Measurements from ENCODE around the gene NCR1.
"Not testable (repeated sequence)": the region's sequence is repeated elsewhere in the genome, so short reads cannot be mapped to it uniquely, and the experiment has no call there.

Gene NCR1

GRCh38 chr19:54937926-54938325 lies 32.0 kb downstream of the NCR1 start:
- peaks cover 41% of the 10 kb centered on the region for H3K79me2 ChIP-seq (ENCODE audit: insufficient read depth, low read length)
- peak overlapping the region; percentile 74 for H3K9ac ChIP-seq (ENCODE audit: low read length)
- H3K4me3 ChIP-seq (ENCODE audit: insufficient read depth, low read length, poor library complexity, severe bottlenecking): peak overlapping the region; percentile 81
- H3K36me3 ChIP-seq (ENCODE audit: low read length): peaks cover 26% of the 10 kb centered on the region
- peaks cover 6% of the 10 kb centered on the region for H3F3A ChIP-seq (ENCODE audit: insufficient read depth)
- no peak overlapping the region for H2AFZ ChIP-seq (ENCODE audit: low read depth, low read length, severe bottlenecking)
- no peaks in the 10 kb centered on the region for H3K9me3 ChIP-seq (ENCODE audit: insufficient read depth, low read length)
- H3K4me2 ChIP-seq (ENCODE audit: low read depth, low read length, poor library complexity, severe bottlenecking): peak overlapping the region; percentile 76
- peak overlapping the region; percentile 84 for H3K27ac ChIP-seq (ENCODE audit: low read depth, low read length)
- no peaks in the 10 kb centered on the region for H3K27me3 ChIP-seq (ENCODE audit: low read length)
- H4K20me1 ChIP-seq (ENCODE audit: low read depth, low read length): no peaks in the 10 kb centered on the region
- H3K9me2 ChIP-seq (replicated peaks; ENCODE audit: insufficient read depth, low read length): no peaks in the 10 kb centered on the region
- TF ChIP-seq EZH2phosphoT487 (conservative IDR thresholded peaks at IDR 0.05; ENCODE audit: low read length) (no peak), CTCF (IDR thresholded peaks at IDR 0.05; ENCODE audit: insufficient read depth, low read length, poor library complexity, severe bottlenecking) (no peak)

GRCh38 chr19:54938906-54939305 lies 33.0 kb downstream of the NCR1 start:
- Histone ChIP-seq H3K36me3 (ENCODE audit: low read length) (peaks cover 21% of the 10 kb centered on the region), H4K20me1 (ENCODE audit: low read depth, low read length) (no peaks in the 10 kb centered on the region), H3K4me3 (ENCODE audit: insufficient read depth, low read length, poor library complexity, severe bottlenecking) (peak overlapping the region; percentile 81), H3K27me3 (ENCODE audit: low read length) (no peaks in the 10 kb centered on the region), H3K27ac (ENCODE audit: low read depth, low read length) (peak overlapping the region; percentile 84), H3K79me2 (ENCODE audit: insufficient read depth, low read length) (peaks cover 41% of the 10 kb centered on the region), H2AFZ (ENCODE audit: low read depth, low read length, severe bottlenecking) (peak overlapping the region; percentile 8), H3F3A (ENCODE audit: insufficient read depth) (peaks cover 6% of the 10 kb centered on the region), H3K9me2 (replicated peaks; ENCODE audit: insufficient read depth, low read length) (no peaks in the 10 kb centered on the region), H3K9ac (ENCODE audit: low read length) (peak overlapping the region; percentile 74), H3K9me3 (ENCODE audit: insufficient read depth, low read length) (no peaks in the 10 kb centered on the region), H3K4me2 (ENCODE audit: low read depth, low read length, poor library complexity, severe bottlenecking) (peak overlapping the region; percentile 76)
- no peak for TF ChIP-seq CTCF (IDR thresholded peaks at IDR 0.05; ENCODE audit: insufficient read depth, low read length, poor library complexity, severe bottlenecking)
- no peak for TF ChIP-seq EZH2phosphoT487 (conservative IDR thresholded peaks at IDR 0.05; ENCODE audit: low read length)

- H3F3A ChIP-seq (ENCODE audit: insufficient read depth): peaks cover 10% of the 10 kb centered on the region
- peak overlapping the region; percentile 76 for H3K4me2 ChIP-seq (ENCODE audit: low read depth, low read length, poor library complexity, severe bottlenecking)
These were observed 33.6 kb downstream of the NCR1 start for GRCh38 chr19:54939538-54939937.

GRCh38 chr19:54943772-54944361 lies 37.9 kb downstream of the NCR1 start:
- H3K9me3 ChIP-seq (ENCODE audit: insufficient read depth, low read length); H4K20me1 ChIP-seq (ENCODE audit: low read depth, low read length); H3K79me2 ChIP-seq (ENCODE audit: insufficient read depth, low read length); H3K36me3 ChIP-seq (ENCODE audit: low read length); H3K4me3 ChIP-seq (ENCODE audit: insufficient read depth, low read length, poor library complexity, severe bottlenecking); H3K9me2 ChIP-seq (replicated peaks; ENCODE audit: insufficient read depth, low read length); H3K9ac ChIP-seq (ENCODE audit: low read length); H3K4me2 ChIP-seq (ENCODE audit: low read depth, low read length, poor library complexity, severe bottlenecking); H3K27me3 ChIP-seq (ENCODE audit: low read length): not testable (repeated sequence)
- H3F3A ChIP-seq (ENCODE audit: insufficient read depth): peaks cover 37% of the 10 kb centered on the region
- H3K27ac ChIP-seq (ENCODE audit: low read depth, low read length): peak overlapping the region; percentile 65
- H2AFZ ChIP-seq (ENCODE audit: low read depth, low read length, severe bottlenecking): peak overlapping the region; percentile 26

More at GRCh38 chr19:54939538-54939937, 33.6 kb downstream of the NCR1 start:
- H3K27ac ChIP-seq (ENCODE audit: low read depth, low read length): peak overlapping the region; percentile 84
- peaks cover 36% of the 10 kb centered on the region for H3K79me2 ChIP-seq (ENCODE audit: insufficient read depth, low read length)
- H2AFZ ChIP-seq (ENCODE audit: low read depth, low read length, severe bottlenecking); H4K20me1 ChIP-seq (ENCODE audit: low read depth, low read length); H3K27me3 ChIP-seq (ENCODE audit: low read length); H3K4me3 ChIP-seq (ENCODE audit: insufficient read depth, low read length, poor library complexity, severe bottlenecking); H3K9me3 ChIP-seq (ENCODE audit: insufficient read depth, low read length); H3K9me2 ChIP-seq (replicated peaks; ENCODE audit: insufficient read depth, low read length): not testable (repeated sequence)
- H3K36me3 ChIP-seq (ENCODE audit: low read length): peaks cover 15% of the 10 kb centered on the region
- peak overlapping the region; percentile 74; the same call in 1 of the 2 replicates for H3K9ac ChIP-seq (ENCODE audit: low read length)

Data from SU-DHL-6 (cell line).